NCI-H146 (cell line): Measurements from ENCODE around the gene RALGAPB.
A peak's percentile ranks its signal among the peaks of the same experiment; 100 is the strongest.
"Not testable (repeated sequence)": the region's sequence is repeated elsewhere in the genome, so short reads cannot be mapped to it uniquely, and the experiment has no call there.

Experiments used
- DNase-seq: peaks from one replicate; lab custom pipeline; 2025; lab: John Stamatoyannopoulos, UW

RALGAPB gene

GRCh38 chr20:38472513-38473366, at the start of gene RALGAPB:
Gene RALGAPB (plus strand): TSS chr20:38472843. CDS start chr20:38488433, 15,590 bp downstream.
- peak; percentile 100 for DNase-seq

GRCh38 chr20:38423541-38423940, 49.1 kb upstream of the RALGAPB start:
- no peak for DNase-seq

- no peak for DNase-seq
These were observed 48.2 kb upstream of the RALGAPB start for GRCh38 chr20:38424401-38424800.

GRCh38 chr20:38426006-38426897, 46.4 kb upstream of the RALGAPB start:
- no peak for DNase-seq

GRCh38 chr20:38427655-38428023, 45.0 kb upstream of the RALGAPB start:
- no peak for DNase-seq

- no peak for DNase-seq
These were observed 43.8 kb upstream of the RALGAPB start for GRCh38 chr20:38428800-38429199.

GRCh38 chr20:38429301-38429700, 43.3 kb upstream of the RALGAPB start:
- DNase-seq, result no peak

GRCh38 chr20:38430679-38431325, 41.8 kb upstream of the RALGAPB start:
- DNase-seq, result no peak

GRCh38 chr20:38432292-38432691, 40.4 kb upstream of the RALGAPB start:
- DNase-seq, result no peak

- not testable (repeated sequence) for DNase-seq
These were observed 39.8 kb upstream of the RALGAPB start for GRCh38 chr20:38432870-38433269.

- no peak for DNase-seq
These were observed 39.2 kb upstream of the RALGAPB start for GRCh38 chr20:38433304-38433972.

- peak; percentile 45 for DNase-seq
These were observed 38.3 kb upstream of the RALGAPB start for GRCh38 chr20:38434301-38434741.

- DNase-seq, result peak; percentile 94
These were observed 37.7 kb upstream of the RALGAPB start, which contains the start of gene SNHG17 for GRCh38 chr20:38434770-38435554. Gene SNHG17 (minus strand): TSS chr20:38435328.

GRCh38 chr20:38435555-38435939, 37.1 kb upstream of the RALGAPB start:
- DNase-seq, result no peak

- DNase-seq, result no peak
These were observed 34.8 kb upstream of the RALGAPB start for GRCh38 chr20:38437796-38438195.

GRCh38 chr20:38441110-38441509, 31.5 kb upstream of the RALGAPB start:
- DNase-seq, result not testable (repeated sequence)

- DNase-seq, result peak; percentile 36
These were observed 30.7 kb upstream of the RALGAPB start for GRCh38 chr20:38441916-38442315.

GRCh38 chr20:38445381-38445796, 27.3 kb upstream of the RALGAPB start:
- DNase-seq, result no peak

- DNase-seq, result no peak
These were observed 26.7 kb upstream of the RALGAPB start for GRCh38 chr20:38445901-38446425.

- DNase-seq, result peak; percentile 94
These were observed 26.0 kb upstream of the RALGAPB start for GRCh38 chr20:38446441-38447209.
